Mucosa of rectum (tissue), 2 donors: ENCODE data around the gene UCN2.

Source experiments
- H3K27ac ChIP-seq, 2 donors: one replicate each; pipeline ENCODE4 v1.7.0; 2013; ENCODE audit warnings: inconsistent platforms in 2 of 2, low read depth in 2 of 2, low read length in 2 of 2
- H3K27me3 ChIP-seq, 2 donors: one replicate each; pipeline ENCODE4 v1.7.0; 2013; ENCODE audit warnings: low read length in 2 of 2; ENCODE audit not compliant: control insufficient read depth in 2 of 2, insufficient read depth in 2 of 2
- H3K36me3 ChIP-seq, 2 donors: one replicate each; pipeline ENCODE4 v1.7.0; 2013; ENCODE audit warnings: low read length in 2 of 2; ENCODE audit not compliant: control insufficient read depth in 2 of 2, insufficient read depth in 2 of 2
- H3K4me1 ChIP-seq, 2 donors: one replicate each; pipeline ENCODE4 v1.7.0; 2013; ENCODE audit warnings: low read length in 2 of 2, mild to moderate bottlenecking in 1 of 2; ENCODE audit not compliant: control insufficient read depth in 2 of 2, insufficient read depth in 2 of 2
- H3K4me3 ChIP-seq, 2 donors: one replicate each; pipeline ENCODE4 v1.7.0; 2013; ENCODE audit warnings: low read length in 2 of 2
- H3K9ac ChIP-seq, 2 donors: one replicate each; pipeline ENCODE4 v1.7.0; 2013; ENCODE audit warnings: low read length in 2 of 2, low read depth in 1 of 2, mild to moderate bottlenecking in 1 of 2
- H3K9me3 ChIP-seq, 2 donors: one replicate each; pipeline ENCODE4 v1.7.0; 2013; ENCODE audit warnings: low read length in 2 of 2; ENCODE audit not compliant: control insufficient read depth in 2 of 2
- donor health status: healthy.
- donor health status: Normal muscosa, but diverticular disease.

UCN2 gene

GRCh38 chr3:48572517-48572916 lies 8.9 kb upstream of the UCN2 start:
- H3K9me3 ChIP-seq = no peaks in the 10 kb centered on the region
- no peaks in the 10 kb centered on the region for H3K36me3 ChIP-seq
- H3K4me1 ChIP-seq = no peaks in the 10 kb centered on the region
- H3K27ac ChIP-seq = no peak overlapping the region
- no peaks in the 10 kb centered on the region for H3K27me3 ChIP-seq
- no peak overlapping the region for H3K4me3 ChIP-seq
- no peak overlapping the region for H3K9ac ChIP-seq

- Histone ChIP-seq H3K4me3 (no peak overlapping the region), H3K36me3 (no peaks in the 10 kb centered on the region), H3K9ac (no peak overlapping the region), H3K27me3 (no peaks in the 10 kb centered on the region), H3K9me3 (no peaks in the 10 kb centered on the region), H3K27ac (no peak overlapping the region), H3K4me1 (no peaks in the 10 kb centered on the region)
Measured at GRCh38 chr3:48571938-48572337, 8.4 kb upstream of the UCN2 start.

GRCh38 chr3:48569808-48570450 lies 6.3 kb upstream of the UCN2 start:
- Histone ChIP-seq H3K4me1 (no peaks in the 10 kb centered on the region), H3K36me3 (no peaks in the 10 kb centered on the region)

GRCh38 chr3:48569400-48569799 lies 5.8 kb upstream of the UCN2 start:
- Histone ChIP-seq H3K4me3 (no peak overlapping the region), H3K9me3 (no peaks in the 10 kb centered on the region), H3K9ac (no peak overlapping the region), H3K27ac (no peak overlapping the region), H3K27me3 (no peaks in the 10 kb centered on the region), H3K4me1 (no peaks in the 10 kb centered on the region), H3K36me3 (no peaks in the 10 kb centered on the region)

More at GRCh38 chr3:48569808-48570450, 6.3 kb upstream of the UCN2 start:
- Histone ChIP-seq H3K27me3 (no peaks in the 10 kb centered on the region), H3K4me3 (no peak overlapping the region), H3K9ac (no peak overlapping the region), H3K27ac (no peak overlapping the region), H3K9me3 (no peaks in the 10 kb centered on the region)

GRCh38 chr3:48568476-48568875 lies 4.9 kb upstream of the UCN2 start:
- H3K9me3 ChIP-seq = no peaks in the 10 kb centered on the region
- H3K9ac ChIP-seq = no peak overlapping the region
- no peak overlapping the region for H3K4me3 ChIP-seq
- no peaks in the 10 kb centered on the region for H3K36me3 ChIP-seq
- no peaks in the 10 kb centered on the region for H3K27me3 ChIP-seq
- no peak overlapping the region for H3K27ac ChIP-seq
- no peaks in the 10 kb centered on the region for H3K4me1 ChIP-seq

- Histone ChIP-seq H3K36me3 (no peaks in the 10 kb centered on the region), H3K4me1 (no peaks in the 10 kb centered on the region), H3K9ac (no peak overlapping the region)
Measured at GRCh38 chr3:48567500-48567899, 3.9 kb upstream of the UCN2 start.

GRCh38 chr3:48567090-48567489 lies 3.5 kb upstream of the UCN2 start:
- Histone ChIP-seq H3K27ac (no peak overlapping the region), H3K4me3 (no peak overlapping the region), H3K9ac (no peak overlapping the region), H3K27me3 (no peaks in the 10 kb centered on the region), H3K36me3 (no peaks in the 10 kb centered on the region), H3K4me1 (no peaks in the 10 kb centered on the region), H3K9me3 (no peaks in the 10 kb centered on the region)

More at GRCh38 chr3:48567500-48567899, 3.9 kb upstream of the UCN2 start:
- Histone ChIP-seq H3K9me3 (no peaks in the 10 kb centered on the region), H3K27me3 (no peaks in the 10 kb centered on the region), H3K27ac (no peak overlapping the region), H3K4me3 (no peak overlapping the region)

- Histone ChIP-seq H3K9me3 (no peaks in the 10 kb centered on the region), H3K9ac (no peak overlapping the region)
Measured at GRCh38 chr3:48566401-48566760, 2.8 kb upstream of the UCN2 start.

GRCh38 chr3:48565591-48566400 lies 2.2 kb upstream of the UCN2 start:
- H3K9me3 ChIP-seq = no peaks in the 10 kb centered on the region
- no peaks in the 10 kb centered on the region for H3K4me1 ChIP-seq
- H3K27me3 ChIP-seq = no peaks in the 10 kb centered on the region
- no peak overlapping the region for H3K9ac ChIP-seq
- H3K36me3 ChIP-seq = no peaks in the 10 kb centered on the region
- H3K4me3 ChIP-seq = no peak overlapping the region
- H3K27ac ChIP-seq = no peak overlapping the region

More at GRCh38 chr3:48566401-48566760, 2.8 kb upstream of the UCN2 start:
- Histone ChIP-seq H3K27ac (no peak overlapping the region), H3K36me3 (no peaks in the 10 kb centered on the region), H3K27me3 (no peaks in the 10 kb centered on the region), H3K4me3 (no peak overlapping the region), H3K4me1 (no peaks in the 10 kb centered on the region)

GRCh38 chr3:48565186-48565585 lies 1.6 kb upstream of the UCN2 start:
- no peaks in the 10 kb centered on the region for H3K36me3 ChIP-seq
- H3K9me3 ChIP-seq = no peaks in the 10 kb centered on the region
- H3K27ac ChIP-seq = no peak overlapping the region
- H3K4me3 ChIP-seq = no peak overlapping the region
- H3K9ac ChIP-seq = no peak overlapping the region
- H3K27me3 ChIP-seq = no peaks in the 10 kb centered on the region
- peaks cover 0 to 3% of the 10 kb centered on the region in 2 donors for H3K4me1 ChIP-seq
